HTERT RPE-1 (cell line): ENCODE data around the gene UNCX.

Experiments used
- in situ Hi-C: fragments of 300-500 bp; cut with MboI; formaldehyde crosslinking; loops from 4 replicates; pipeline ENCODE4 v1.14.3; 2020; ENCODE audit warnings: low sequenced_read_pairs

Gene UNCX

GRCh38 chr7:1231214-1232102, 1.2 kb upstream of the UNCX start:
- in situ Hi-C loops, result no loop called here

GRCh38 chr7:1232103-1232466, 587 bp upstream of the UNCX start:
- in situ Hi-C loops, result no loop called here

- in situ Hi-C loops, result no loop called here
Measured at GRCh38 chr7:1233333-1234048, 819 bp downstream of the UNCX start.

GRCh38 chr7:1234049-1234880, 1.6 kb downstream of the UNCX start:
- in situ Hi-C loops, result no loop called here

- in situ Hi-C loops, result no loop called here
Measured at GRCh38 chr7:1234881-1235500, 2.3 kb downstream of the UNCX start.

GRCh38 chr7:1235501-1236131, 2.9 kb downstream of the UNCX start:
- in situ Hi-C loops, result no loop called here

GRCh38 chr7:1236132-1236661, 3.5 kb downstream of the UNCX start:
- in situ Hi-C loops, result no loop called here

GRCh38 chr7:1236831-1237701, 4.4 kb downstream of the UNCX start:
- in situ Hi-C loops, result no loop called here

GRCh38 chr7:1237704-1238255, 5.1 kb downstream of the UNCX start:
- in situ Hi-C loops, result no loop called here

- in situ Hi-C loops, result no loop called here
Measured at GRCh38 chr7:1238450-1238882, 5.8 kb downstream of the UNCX start.

GRCh38 chr7:1238931-1239802, 6.5 kb downstream of the UNCX start:
- in situ Hi-C loops, result no loop called here

GRCh38 chr7:1239803-1240516, 7.3 kb downstream of the UNCX start:
- in situ Hi-C loops, result no loop called here

- in situ Hi-C loops, result no loop called here
Measured at GRCh38 chr7:1240517-1241257, 8.0 kb downstream of the UNCX start.

GRCh38 chr7:1241258-1241602, 8.6 kb downstream of the UNCX start:
- in situ Hi-C loops, result no loop called here

- in situ Hi-C loops, result no loop called here
Measured at GRCh38 chr7:1241603-1242255, 9.1 kb downstream of the UNCX start.

- in situ Hi-C loops, result no loop called here
Measured at GRCh38 chr7:1242256-1242605, 9.6 kb downstream of the UNCX start.
